ENCODE data around the gene MUTYH.
A peak's percentile ranks its signal among the peaks of the same experiment; 100 is the strongest.

MUTYH gene

GRCh38 chr1:45348966-45349677, 8.9 kb upstream of the MUTYH start:
- no peak for DNase-seq

- no peak for DNase-seq
Measured at GRCh38 chr1:45348609-45348965, 8.3 kb upstream of the MUTYH start.

GRCh38 chr1:45348020-45348419, 7.8 kb upstream of the MUTYH start:
- DNase-seq = no peak

GRCh38 chr1:45346473-45346872, 6.2 kb upstream of the MUTYH start:
- DNase-seq = no peak

- no peak for DNase-seq
Measured at GRCh38 chr1:45345014-45345413, 4.8 kb upstream of the MUTYH start.

- DNase-seq = no peak
Measured at GRCh38 chr1:45344499-45344898, 4.3 kb upstream of the MUTYH start.

GRCh38 chr1:45340816-45341466, 701 bp upstream of the MUTYH start:
- peak; percentile 54 for DNase-seq

GRCh38 chr1:45337630-45338325, 2.5 kb downstream of the MUTYH start:
- DNase-seq = no peak

GRCh38 chr1:45335855-45336324, 4.3 kb downstream of the MUTYH start:
- DNase-seq = no peak

GRCh38 chr1:45334308-45335245, 5.7 kb downstream of the MUTYH start:
- no peak for DNase-seq

GRCh38 chr1:45332346-45332720, 7.9 kb downstream of the MUTYH start:
- DNase-seq = no peak

- DNase-seq = no peak
Measured at GRCh38 chr1:45331436-45332345, 8.5 kb downstream of the MUTYH start.

GRCh38 chr1:45329445-45329844, 10.8 kb downstream of the MUTYH start:
- DNase-seq = no peak

GRCh38 chr1:45328680-45329079, 11.6 kb downstream of the MUTYH start:
- DNase-seq = no peak

GRCh38 chr1:45327644-45328515, 12.4 kb downstream of the MUTYH start:
- DNase-seq = no peak

- peak; percentile 87 for DNase-seq
Measured at GRCh38 chr1:45326627-45327623, 13.3 kb downstream of the MUTYH start, which contains the start of gene HPDL. HPDL (plus strand) TSS chr1:45326895; CDS start chr1:45327149, 254 bp downstream.

GRCh38 chr1:45325851-45326506, 14.3 kb downstream of the MUTYH start:
- DNase-seq = no peak

GRCh38 chr1:45322486-45323040, 17.7 kb downstream of the MUTYH start:
- no peak for DNase-seq

Measured in activated CD4-positive, alpha-beta T cell treated with anti-CD3 and anti-CD28 coated beads, Interleukin-10, Interleukin-2, amounts not matched to agents 100 ng/mL and 50 ng/mL, durations not matched to agents 16 hours and 8 hours (primary cell).